HG03354 (cell line): ENCODE measurements around the gene MSH5.

ENCODE experiments used
- ATAC-seq: cut with Tn5 transposase; IDR thresholded peaks from one replicate; pipeline ENCODE4 v1.9.1; 2021; ENCODE audit warnings: mild to moderate bottlenecking; ENCODE audit not compliant: unreplicated experiment, poor library complexity, severe bottlenecking

The MSH5 gene

GRCh38 chr6:31744422-31744821, 4.6 kb downstream of the MSH5 start:
- ATAC-seq: no peak

- no peak for ATAC-seq
Observed at GRCh38 chr6:31749301-31750036, 9.7 kb downstream of the MSH5 start.

- ATAC-seq: no peak
Observed at GRCh38 chr6:31750411-31751022, 10.7 kb downstream of the MSH5 start.

- ATAC-seq: no peak
Observed at GRCh38 chr6:31752739-31753319, 13.0 kb downstream of the MSH5 start.

GRCh38 chr6:31758281-31758680, 18.5 kb downstream of the MSH5 start:
- no peak for ATAC-seq

GRCh38 chr6:31760790-31761189, 21.0 kb downstream of the MSH5 start:
- no peak for ATAC-seq

- no peak for ATAC-seq
Observed at GRCh38 chr6:31761343-31761742, 21.5 kb downstream of the MSH5 start.

GRCh38 chr6:31762356-31762755, 22.6 kb downstream of the MSH5 start, which contains the start of gene SAPCD1:
SAPCD1 (plus strand) TSS chr6:31762656; CDS start chr6:31763055, 399 bp downstream.
- ATAC-seq: no peak

- no peak for ATAC-seq
Observed at GRCh38 chr6:31762878-31763618, 23.2 kb downstream of the MSH5 start.

GRCh38 chr6:31763619-31763940, 23.8 kb downstream of the MSH5 start:
- no peak for ATAC-seq

GRCh38 chr6:31764198-31764597, 24.4 kb downstream of the MSH5 start:
- no peak for ATAC-seq

GRCh38 chr6:31765559-31765909, 25.7 kb downstream of the MSH5 start:
- no peak for ATAC-seq

GRCh38 chr6:31765910-31766794, 26.3 kb downstream of the MSH5 start:
- no peak for ATAC-seq

GRCh38 chr6:31767096-31767645, 27.4 kb downstream of the MSH5 start:
- ATAC-seq: no peak

- no peak for ATAC-seq
Observed at GRCh38 chr6:31768363-31769257, 28.8 kb downstream of the MSH5 start.

GRCh38 chr6:31769684-31770371, 30.0 kb downstream of the MSH5 start:
- ATAC-seq: no peak

GRCh38 chr6:31770860-31771259, 31.1 kb downstream of the MSH5 start:
- no peak for ATAC-seq

- ATAC-seq: no peak
Observed at GRCh38 chr6:31771992-31772358, 32.2 kb downstream of the MSH5 start.
